Activated CD4-positive, alpha-beta T cell treated with anti-CD3 and anti-CD28 coated beads for 48 hours (primary cell): ENCODE data around the gene POC1A.
"Not testable (repeated sequence)": the region's sequence is repeated elsewhere in the genome, so short reads cannot be mapped to it uniquely, and the experiment has no call there.

Experiments
- DNase-seq: peaks from one replicate; pipeline ENCODE4 v3.0.0-alpha.2; 2020

POC1A gene

GRCh38 chr3:52183786-52184445, 29.7 kb upstream of the POC1A start:
- DNase-seq, result no peak

DNA sequence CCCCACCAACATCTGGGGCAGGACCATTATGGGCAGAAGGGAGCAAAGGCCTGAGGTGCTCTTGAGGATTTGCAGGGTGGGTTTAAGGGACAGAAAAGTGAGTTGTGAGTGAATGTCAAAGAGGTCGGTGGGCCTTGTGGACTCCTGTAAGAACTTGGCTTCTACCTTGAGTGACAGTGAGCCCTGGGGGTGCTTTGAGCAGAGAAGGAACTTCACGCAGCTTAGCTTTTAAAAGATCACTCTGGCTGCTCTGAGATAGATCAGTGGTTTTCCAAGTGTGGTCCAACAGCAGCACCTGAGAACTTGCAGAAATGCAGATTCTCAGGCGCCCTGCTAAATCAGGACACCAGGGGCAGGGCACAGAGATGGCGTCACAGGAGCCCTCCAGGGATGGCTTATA, 28.5 kb upstream of the POC1A start:
- no peak for DNase-seq

DNA sequence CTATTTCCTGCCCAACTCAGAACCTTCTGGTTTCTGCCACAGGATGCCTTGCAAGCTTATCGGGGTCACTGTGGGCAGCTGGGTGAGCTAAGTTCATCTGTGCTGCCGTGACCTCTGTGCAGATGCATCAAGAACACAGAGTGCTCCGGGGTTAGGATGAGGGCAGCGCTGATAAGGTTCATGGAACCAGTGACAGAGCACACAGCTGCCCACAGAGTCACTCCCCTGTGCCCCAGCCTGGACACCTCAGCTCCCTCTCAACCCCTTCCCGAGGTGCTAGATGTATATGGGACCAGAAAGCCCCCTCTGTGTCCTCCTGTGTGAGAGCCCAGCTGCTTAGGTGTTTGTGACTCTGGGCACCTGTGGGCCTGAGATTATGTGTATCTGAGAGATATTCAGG, 28.0 kb upstream of the POC1A start:
- no peak for DNase-seq

- DNase-seq, result no peak
These were observed 27.3 kb upstream of the POC1A start for GRCh38 chr3:52181543-52181942.

DNA sequence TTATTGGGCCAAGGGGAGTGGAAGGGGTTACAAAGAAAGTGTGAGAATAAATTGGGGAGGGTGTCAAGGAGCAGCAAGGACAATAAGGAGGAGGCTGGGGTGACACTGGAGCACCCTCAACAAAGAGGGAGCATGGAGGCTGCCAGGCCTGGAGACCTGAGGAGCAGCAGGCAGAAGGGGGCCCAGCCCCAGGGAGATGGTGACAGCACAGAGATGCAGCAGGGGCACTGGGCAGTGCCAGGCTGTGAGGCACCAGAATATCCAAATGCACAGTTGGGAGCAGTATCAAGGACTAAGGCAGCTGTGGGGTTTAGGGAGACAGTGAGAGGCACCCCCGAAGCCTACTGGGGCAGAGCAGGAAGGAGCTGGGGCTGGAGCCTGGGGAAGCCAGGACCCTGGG, 24.3 kb upstream of the POC1A start:
- DNase-seq, result no peak

DNA sequence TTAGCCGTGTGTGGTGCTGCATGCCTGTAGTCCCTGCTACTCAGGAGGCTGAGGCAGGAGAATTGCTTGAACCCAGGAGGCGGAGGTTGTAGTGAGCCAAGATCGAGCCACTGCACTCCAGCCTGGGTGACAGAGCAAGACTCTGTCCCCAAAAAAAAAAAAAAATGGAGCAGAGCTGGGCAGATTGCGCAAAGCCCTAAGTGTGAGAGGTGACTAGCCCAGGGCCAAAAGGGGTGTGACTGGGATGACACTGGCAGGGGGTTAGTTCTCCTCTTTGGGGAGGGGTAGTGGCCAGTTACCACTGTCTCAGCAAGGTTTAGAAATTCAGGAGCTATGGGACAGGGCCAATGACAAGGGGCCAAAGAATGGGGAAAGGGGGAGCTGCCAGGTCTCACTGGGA, 23.9 kb upstream of the POC1A start:
- not testable (repeated sequence) for DNase-seq

- no peak for DNase-seq
These were observed 23.4 kb upstream of the POC1A start for GRCh38 chr3:52177701-52178042.

DNA sequence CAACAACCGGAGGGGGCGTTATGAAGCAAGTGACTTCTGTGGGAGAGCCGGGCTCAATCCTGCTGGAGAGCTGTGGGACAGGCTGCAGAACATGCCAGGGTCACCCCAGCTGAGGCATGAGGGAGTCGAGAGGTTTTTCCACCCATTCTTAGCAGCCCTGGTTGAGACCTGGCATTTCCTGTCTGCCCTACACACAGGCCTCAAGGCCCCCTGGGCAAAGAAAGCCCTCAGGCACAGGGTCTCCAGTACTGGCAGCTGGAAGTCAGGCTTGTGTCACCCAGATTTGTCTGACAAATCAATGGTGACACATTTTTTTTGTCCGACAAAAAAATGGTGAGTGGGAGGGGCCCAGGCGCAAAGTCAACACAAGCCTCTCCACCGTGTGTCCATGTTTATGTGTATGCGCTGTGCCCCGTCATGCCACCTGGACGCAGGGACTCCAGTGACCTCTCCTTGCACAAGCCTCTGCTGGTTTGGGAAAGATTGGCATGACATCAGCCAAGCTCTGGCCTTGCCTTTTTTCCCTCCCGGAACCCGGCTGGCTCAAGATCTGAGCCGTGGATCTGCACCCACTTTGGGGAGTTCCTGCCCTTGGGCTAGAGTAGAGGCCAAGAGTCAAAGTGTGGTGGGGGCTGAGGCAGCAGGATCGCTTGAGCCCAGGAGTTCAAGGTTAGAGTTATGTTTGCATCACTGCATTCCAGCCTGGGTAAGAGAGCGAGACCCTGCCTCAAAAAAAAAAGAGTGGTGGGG, 22.9 kb upstream of the POC1A start:
- no peak for DNase-seq

DNA sequence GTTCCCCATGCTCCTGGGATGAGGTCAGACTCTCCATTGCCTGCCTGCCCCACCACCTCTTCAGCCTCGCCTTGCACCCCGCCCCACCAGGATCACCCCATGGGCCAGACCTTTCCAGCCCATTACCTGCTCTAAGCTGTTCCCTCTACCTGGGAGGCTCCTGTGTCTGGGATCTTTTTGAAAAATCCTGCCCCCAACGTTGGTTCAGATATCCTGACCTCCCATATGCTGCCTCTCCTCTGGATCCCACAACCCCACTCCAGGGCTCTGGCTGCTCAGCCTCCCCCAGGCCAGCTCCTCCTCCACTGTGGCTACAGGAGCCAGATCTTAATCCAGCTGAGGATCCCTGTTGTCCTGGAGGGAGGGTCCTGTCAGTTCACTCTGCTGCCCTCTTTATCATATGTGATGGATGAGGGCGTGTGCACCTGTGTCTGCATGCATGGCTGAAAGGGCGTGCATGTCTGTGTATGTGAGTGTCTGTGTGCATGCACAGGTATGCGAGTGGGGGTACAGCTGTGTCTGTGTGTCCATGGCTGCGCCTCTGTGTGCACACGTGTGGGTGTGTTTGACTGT, 22.0 kb upstream of the POC1A start:
- no peak for DNase-seq

DNA sequence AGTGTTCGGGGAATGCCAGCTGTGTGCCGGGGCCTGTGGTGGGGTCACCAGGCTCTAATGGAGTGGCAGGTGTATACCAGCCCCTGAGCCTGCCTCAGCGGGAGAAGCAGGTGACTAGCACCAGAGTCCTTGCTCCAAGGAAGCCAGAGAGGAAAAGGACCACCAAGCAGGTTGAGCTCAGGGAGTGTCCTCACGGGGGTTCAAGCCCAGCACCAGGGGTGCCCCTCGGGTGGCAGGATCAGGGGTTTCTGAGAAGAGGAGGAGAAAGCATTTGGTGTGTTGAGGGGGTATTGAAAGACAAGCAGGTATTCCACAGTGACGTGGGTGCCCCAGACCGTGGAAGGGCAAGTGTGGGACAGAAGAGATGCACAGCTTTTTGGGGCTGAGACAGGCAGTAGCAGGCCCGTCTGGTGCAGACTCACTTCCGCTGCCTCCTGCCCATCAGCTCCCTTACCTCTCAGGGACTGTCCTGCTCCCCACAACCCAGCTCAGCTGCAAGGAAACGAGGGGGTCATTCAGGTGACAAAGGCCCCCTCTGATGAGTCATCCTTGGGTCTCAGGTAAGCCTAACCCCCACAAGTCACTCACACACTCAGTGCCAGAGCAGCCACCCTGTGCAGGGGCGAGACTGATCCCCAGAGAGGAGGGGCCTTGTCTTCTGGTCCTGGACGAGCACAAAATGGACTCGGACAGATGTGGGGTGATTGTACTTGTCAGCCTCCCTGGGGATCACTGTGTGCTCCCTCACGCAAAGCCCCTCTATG, 21.4 kb upstream of the POC1A start:
- DNase-seq, result no peak

- DNase-seq, result peak; percentile 19
These were observed 20.7 kb upstream of the POC1A start for GRCh38 chr3:52174896-52175295.

- DNase-seq, result no peak
These were observed 18.9 kb upstream of the POC1A start for GRCh38 chr3:52173101-52173500.

DNA sequence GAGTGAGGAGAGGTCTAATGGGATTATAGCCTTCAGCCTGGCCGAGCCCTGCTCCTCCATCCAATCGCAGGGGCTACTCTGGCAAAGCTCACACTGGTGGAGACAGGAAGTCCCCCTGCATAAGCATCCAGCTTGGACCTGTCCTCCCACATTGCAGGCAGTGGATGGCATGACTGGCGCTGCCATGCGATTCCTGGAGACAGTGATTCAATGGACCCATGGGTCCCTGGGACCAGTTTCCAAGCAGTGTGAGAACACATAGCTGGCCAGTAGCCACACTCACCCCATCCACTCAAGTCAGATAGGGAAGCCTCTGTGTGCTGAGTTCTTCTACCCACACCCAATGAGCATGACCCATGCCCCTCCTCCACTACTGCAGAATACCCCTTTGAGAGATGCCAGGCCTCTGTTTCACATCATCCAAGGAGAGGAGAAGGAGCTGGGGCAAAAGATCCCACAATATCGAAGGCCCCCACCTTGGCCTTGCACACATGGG, 18.1 kb upstream of the POC1A start:
- DNase-seq, result no peak

DNA sequence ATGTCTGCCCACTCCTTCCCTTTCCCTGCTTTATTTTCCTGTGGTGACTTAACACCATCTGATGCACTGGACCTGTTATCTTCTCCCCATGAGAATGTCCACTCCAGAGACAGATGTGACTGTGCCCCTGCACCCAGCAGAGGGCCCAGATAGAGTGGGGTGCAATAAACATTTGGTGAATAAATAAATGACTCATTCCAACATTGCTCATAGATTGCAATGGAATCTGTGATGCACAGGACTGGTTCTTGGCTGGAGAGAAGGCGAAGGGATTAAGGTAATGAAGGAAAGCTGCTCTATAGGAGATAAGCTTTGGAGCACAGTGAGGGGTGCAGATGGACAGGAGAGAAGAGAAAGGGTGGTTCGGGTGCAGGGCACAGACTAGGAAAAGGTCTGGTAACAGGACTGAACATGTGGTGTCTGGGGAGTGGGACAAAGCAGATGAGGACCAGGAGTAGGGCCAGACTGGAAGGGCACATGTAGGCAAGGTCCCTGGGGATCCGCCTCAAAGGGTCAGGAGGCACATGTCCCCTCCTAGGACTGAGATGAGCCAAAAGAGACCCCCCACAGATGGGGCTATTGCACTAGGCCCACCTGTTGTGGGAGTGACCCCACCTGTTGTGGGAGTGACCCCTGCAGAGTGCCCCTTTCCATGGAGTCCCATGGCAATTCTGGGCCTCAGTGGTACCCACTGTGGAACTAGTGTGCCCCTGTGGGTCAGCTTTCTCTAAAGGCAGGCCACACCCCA, 17.5 kb upstream of the POC1A start:
- DNase-seq, result no peak

GRCh38 chr3:52170217-52170616, 16.0 kb upstream of the POC1A start:
- not testable (repeated sequence) for DNase-seq

DNA sequence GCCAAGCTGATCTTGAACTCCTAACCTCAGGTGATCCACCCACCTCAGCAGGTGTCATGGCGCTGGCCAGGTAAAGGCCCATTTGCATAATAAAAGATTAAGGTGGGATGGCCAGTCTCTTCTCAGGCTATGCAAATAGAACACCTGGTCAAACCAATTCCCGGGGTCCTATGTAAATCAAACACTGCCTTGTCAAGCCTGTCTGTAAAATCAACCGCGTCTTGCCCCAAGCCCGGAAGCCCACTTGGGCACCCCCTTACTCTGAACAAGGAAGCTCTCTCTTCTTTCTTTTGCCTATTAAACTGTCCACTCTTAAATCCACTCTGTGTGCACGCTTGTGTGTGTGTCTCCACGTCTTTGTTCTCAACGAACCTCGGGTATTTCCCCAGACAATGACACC, 13.0 kb upstream of the POC1A start:
- no peak for DNase-seq

DNA sequence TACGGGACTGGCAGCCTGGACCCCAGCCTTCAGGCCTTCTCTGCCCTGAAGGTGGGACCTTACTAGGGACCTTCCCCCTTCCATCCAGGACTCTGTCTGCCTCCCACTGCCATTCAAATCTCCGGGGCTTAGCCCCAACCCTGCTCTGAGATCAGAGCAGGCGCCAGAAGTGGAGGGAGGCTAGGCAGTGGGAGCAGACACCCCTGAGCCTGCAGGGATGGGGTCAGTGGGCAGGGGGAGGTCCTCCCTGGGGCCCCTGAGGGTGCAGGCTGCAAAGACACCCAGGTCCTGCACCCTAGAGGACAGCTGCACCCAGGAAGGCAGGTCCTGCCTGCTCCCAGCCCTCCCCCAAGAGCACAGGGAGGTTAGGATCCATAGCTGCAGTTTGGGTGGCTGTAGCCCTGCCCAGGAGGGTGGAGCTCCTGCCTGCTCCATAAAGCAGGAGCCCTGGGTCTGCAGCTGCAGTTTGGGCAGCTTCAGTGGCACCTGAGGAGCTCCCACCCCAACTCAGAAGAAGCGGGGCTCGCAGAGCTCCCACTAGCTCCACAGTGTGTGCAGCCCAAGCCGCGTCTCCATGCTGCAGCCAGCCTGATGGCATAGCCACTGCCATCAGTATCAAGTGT, 8.1 kb upstream of the POC1A start:
- no peak for DNase-seq

GRCh38 chr3:52159503-52159902, 5.3 kb upstream of the POC1A start:
- no peak for DNase-seq

DNA sequence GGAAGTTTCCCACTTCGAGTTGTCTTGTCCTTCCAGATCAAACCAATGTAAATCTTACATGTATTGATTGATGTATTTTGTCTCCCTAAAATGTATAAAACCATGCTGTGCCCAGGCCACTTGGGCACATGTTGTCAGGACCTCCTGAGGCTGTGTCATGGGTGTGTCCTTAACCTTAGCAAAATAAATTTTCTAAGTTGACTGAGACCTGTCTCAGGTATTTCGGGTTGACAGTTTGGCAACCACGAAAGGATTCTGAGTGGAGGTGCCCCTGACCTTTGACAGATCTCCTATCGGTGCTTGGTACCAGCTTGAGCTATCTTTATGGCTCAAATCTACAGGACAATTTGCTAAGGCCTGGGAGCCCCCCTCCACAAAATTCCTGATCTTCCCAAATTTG, 1.7 kb upstream of the POC1A start:
- no peak for DNase-seq

DNA sequence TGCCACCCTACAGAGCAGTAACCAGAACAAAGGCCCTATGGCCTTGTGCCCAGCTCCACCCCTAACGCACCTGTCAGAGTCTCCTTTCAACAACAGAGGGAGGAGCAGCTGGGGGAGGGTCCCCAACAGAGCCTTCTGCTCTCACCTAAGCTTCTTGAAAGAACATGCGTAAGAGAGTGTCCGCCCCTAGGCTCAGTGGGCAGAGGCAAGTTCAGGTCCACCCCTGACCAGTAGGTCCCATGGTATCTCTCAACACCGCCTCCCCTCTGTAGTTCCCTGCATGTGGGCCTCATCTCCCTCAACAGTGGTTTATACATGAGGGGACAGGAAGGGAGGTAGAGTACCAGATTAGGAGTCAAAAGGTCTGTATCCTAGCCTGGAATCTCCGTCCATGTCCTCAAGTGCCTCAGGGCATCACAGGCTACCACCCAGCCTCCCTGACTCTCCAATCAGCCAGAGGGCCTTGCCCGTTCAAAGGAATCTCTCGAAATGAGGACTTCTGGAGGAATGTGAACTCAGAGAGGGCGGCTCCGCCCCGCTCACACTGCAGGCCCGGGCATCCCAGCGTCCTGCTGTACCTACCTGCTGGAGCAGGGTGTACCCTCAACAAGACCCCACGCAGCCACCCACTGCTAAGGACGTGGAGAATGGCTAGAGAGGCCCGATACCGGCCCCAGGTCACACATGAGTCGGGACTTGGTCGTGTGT, 680 bp downstream of the POC1A start:
- peak; percentile 33 for DNase-seq

DNA sequence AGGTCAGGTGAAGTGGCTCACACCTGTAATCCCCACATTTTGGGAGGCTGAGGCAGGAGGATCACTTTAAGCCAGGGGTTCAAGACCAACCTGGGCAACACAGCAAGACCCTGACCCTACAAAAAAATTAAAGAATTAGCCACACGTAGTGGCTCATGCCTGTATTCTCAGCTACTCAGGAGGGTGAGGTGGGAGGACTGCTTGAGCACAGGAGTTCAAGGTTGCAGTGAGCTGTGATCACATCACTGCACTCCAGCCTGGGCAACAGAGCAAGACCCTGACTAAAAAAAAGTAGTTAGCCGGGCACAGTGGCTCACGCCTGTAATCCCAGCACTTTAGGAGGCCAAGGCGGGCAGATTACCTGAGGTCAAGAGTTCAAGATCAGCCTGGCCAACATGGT, 2.2 kb downstream of the POC1A start:
- DNase-seq, result not testable (repeated sequence)

DNA sequence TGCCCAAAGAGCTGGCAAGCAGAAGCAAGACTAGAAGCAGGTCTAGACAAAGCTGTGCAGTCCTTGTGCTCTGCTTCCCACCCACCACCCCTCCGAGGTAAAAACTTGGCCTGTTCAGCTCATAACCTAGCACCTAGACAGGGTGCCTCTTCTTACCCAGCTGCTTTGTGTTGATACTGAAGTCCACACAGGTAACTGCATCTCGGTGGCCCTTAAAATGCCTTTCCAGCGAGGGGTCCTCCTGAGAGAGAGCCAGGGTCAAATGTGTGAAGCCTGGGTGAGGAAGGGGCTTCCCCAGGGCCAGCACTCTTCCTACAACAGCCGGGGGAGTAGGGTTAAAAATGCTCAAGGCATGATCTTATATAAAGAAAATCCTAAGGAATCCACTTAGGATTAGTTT, 3.4 kb downstream of the POC1A start:
- no peak for DNase-seq
